ENCODE data around the gene CSF2.

CSF2 gene

GRCh38 chr5:132098621-132099020 is 25.0 kb downstream of the CSF2 start:
- Histone ChIP-seq H3K4me2 (ENCODE audit: low read depth, low read length, poor library complexity, severe bottlenecking) (no peak overlapping the region), H3K9ac (ENCODE audit: low read depth, low read length, poor library complexity, severe bottlenecking) (no peak overlapping the region), H3K27me3 (ENCODE audit: insufficient read depth, low read length, poor library complexity, severe bottlenecking) (no peaks in the 10 kb centered on the region), H4K20me1 (ENCODE audit: insufficient read depth, low read length, poor library complexity, severe bottlenecking) (no peaks in the 10 kb centered on the region), H3K9me3 (ENCODE audit: insufficient read depth, low read depth, low read length) (no peaks in the 10 kb centered on the region), H3K4me1 (ENCODE audit: insufficient read depth, low read length, poor library complexity, severe bottlenecking) (peaks cover 78% of the 10 kb centered on the region), H3K36me3 (ENCODE audit: insufficient read depth, low read length) (no peaks in the 10 kb centered on the region), H3K79me2 (ENCODE audit: insufficient read depth, low read length) (no peaks in the 10 kb centered on the region), H3K4me3 (ENCODE audit: low read length, poor library complexity, severe bottlenecking) (no peak overlapping the region), H2AFZ (ENCODE audit: low read length) (no peak overlapping the region), H3K9me2 (replicated peaks; ENCODE audit: low read depth, low read length) (no peaks in the 10 kb centered on the region), H3F3A (ENCODE audit: low read depth) (no peaks in the 10 kb centered on the region)
- TF ChIP-seq CTCF (conservative IDR thresholded peaks at IDR 0.05; ENCODE audit: low read length) (no peak), EZH2phosphoT487 (IDR thresholded peaks at IDR 0.05; ENCODE audit: borderline replicate concordance) (no peak)

- no peak overlapping the region for H3K4me3 ChIP-seq (ENCODE audit: low read length, poor library complexity, severe bottlenecking)
- H3K9me2 ChIP-seq (replicated peaks; ENCODE audit: low read depth, low read length): no peaks in the 10 kb centered on the region
- H3K9me3 ChIP-seq (ENCODE audit: insufficient read depth, low read depth, low read length): no peaks in the 10 kb centered on the region
- no peak overlapping the region for H3K4me2 ChIP-seq (ENCODE audit: low read depth, low read length, poor library complexity, severe bottlenecking)
- H3F3A ChIP-seq (ENCODE audit: low read depth): no peaks in the 10 kb centered on the region
- H3K79me2 ChIP-seq (ENCODE audit: insufficient read depth, low read length): no peaks in the 10 kb centered on the region
- H3K9ac ChIP-seq (ENCODE audit: low read depth, low read length, poor library complexity, severe bottlenecking): no peak overlapping the region
- no peak overlapping the region for H2AFZ ChIP-seq (ENCODE audit: low read length)
- H4K20me1 ChIP-seq (ENCODE audit: insufficient read depth, low read length, poor library complexity, severe bottlenecking): no peaks in the 10 kb centered on the region
- H3K4me1 ChIP-seq (ENCODE audit: insufficient read depth, low read length, poor library complexity, severe bottlenecking): peaks cover 78% of the 10 kb centered on the region
- no peak for TF ChIP-seq CTCF (conservative IDR thresholded peaks at IDR 0.05; ENCODE audit: low read length)
- no peak for TF ChIP-seq EZH2phosphoT487 (IDR thresholded peaks at IDR 0.05; ENCODE audit: borderline replicate concordance)
- H3K36me3 ChIP-seq (ENCODE audit: insufficient read depth, low read length): no peaks in the 10 kb centered on the region
- H3K27me3 ChIP-seq (ENCODE audit: insufficient read depth, low read length, poor library complexity, severe bottlenecking): no peaks in the 10 kb centered on the region
Measured at GRCh38 chr5:132099076-132099748, 25.6 kb downstream of the CSF2 start.

GRCh38 chr5:132099905-132100304 is 26.3 kb downstream of the CSF2 start:
- Histone ChIP-seq H3K4me2 (ENCODE audit: low read depth, low read length, poor library complexity, severe bottlenecking) (no peak overlapping the region), H3K9me3 (ENCODE audit: insufficient read depth, low read depth, low read length) (no peaks in the 10 kb centered on the region), H3K4me3 (ENCODE audit: low read length, poor library complexity, severe bottlenecking) (no peak overlapping the region), H3K27me3 (ENCODE audit: insufficient read depth, low read length, poor library complexity, severe bottlenecking) (no peaks in the 10 kb centered on the region), H3K4me1 (ENCODE audit: insufficient read depth, low read length, poor library complexity, severe bottlenecking) (peaks cover 78% of the 10 kb centered on the region), H3K9me2 (replicated peaks; ENCODE audit: low read depth, low read length) (no peaks in the 10 kb centered on the region), H3K9ac (ENCODE audit: low read depth, low read length, poor library complexity, severe bottlenecking) (no peak overlapping the region), H4K20me1 (ENCODE audit: insufficient read depth, low read length, poor library complexity, severe bottlenecking) (no peaks in the 10 kb centered on the region), H2AFZ (ENCODE audit: low read length) (no peak overlapping the region), H3F3A (ENCODE audit: low read depth) (no peaks in the 10 kb centered on the region), H3K36me3 (ENCODE audit: insufficient read depth, low read length) (no peaks in the 10 kb centered on the region), H3K79me2 (ENCODE audit: insufficient read depth, low read length) (no peaks in the 10 kb centered on the region)
- TF ChIP-seq EZH2phosphoT487 (IDR thresholded peaks at IDR 0.05; ENCODE audit: borderline replicate concordance) (no peak), CTCF (conservative IDR thresholded peaks at IDR 0.05; ENCODE audit: low read length) (no peak)
